DOHH2 (cell line): Measurements from ENCODE around the gene DDX1.
A peak's percentile ranks its signal among the peaks of the same experiment; 100 is the strongest.

Experiments used
- H3F3A ChIP-seq: fragments of 200-600 bp; sonication (generic), shearing (Covaris generic); 2 replicates; pipeline ENCODE4 v1.6.0; 2016; ENCODE audit warnings: antibody characterized with exemption, mild to moderate bottlenecking; ENCODE audit not compliant: control insufficient read depth, insufficient read depth
- H3K27ac ChIP-seq: fragments of 200-600 bp; sonication (generic); 2 replicates; pipeline ENCODE4 v1.5.1; 2014; ENCODE audit warnings: low read depth, mild to moderate bottlenecking, low read length, moderate library complexity
- H3K27me3 ChIP-seq: fragments of 200-600 bp; sonication (generic); 2 replicates; pipeline ENCODE4 v1.6.1; 2014; ENCODE audit warnings: mild to moderate bottlenecking, low read length, mixed read lengths; ENCODE audit not compliant: control insufficient read depth
- H3K36me3 ChIP-seq: fragments of 200-600 bp; sonication (generic); 2 replicates; pipeline ENCODE4 v1.6.1; 2014; ENCODE audit warnings: mild to moderate bottlenecking, low read length, moderate library complexity, mixed read lengths; ENCODE audit not compliant: control insufficient read depth
- H3K4me1 ChIP-seq: fragments of 200-600 bp; sonication (generic); 2 replicates; pipeline ENCODE4 v1.6.1; 2014; ENCODE audit warnings: mild to moderate bottlenecking, low read length, mixed read lengths; ENCODE audit not compliant: control insufficient read depth
- H3K4me2 ChIP-seq: fragments of 200-600 bp; sonication (generic); 2 replicates; pipeline ENCODE4 v1.6.0; 2014; ENCODE audit warnings: mild to moderate bottlenecking, low read length, moderate library complexity
- H3K4me3 ChIP-seq: fragments of 200-600 bp; sonication (generic); 2 replicates; pipeline ENCODE4 v1.5.1; 2014; ENCODE audit warnings: mild to moderate bottlenecking, low read length, mixed read lengths
- H3K79me2 ChIP-seq: fragments of 200-600 bp; sonication (generic); 2 replicates; pipeline ENCODE4 v1.6.1; 2014; ENCODE audit warnings: mild to moderate bottlenecking, low read length, mixed read lengths; ENCODE audit not compliant: control insufficient read depth
- H3K9me2 ChIP-seq: fragments of 200-600 bp; sonication (generic); replicated peaks from 2 replicates; pipeline ENCODE4 v1.6.1; 2014; ENCODE audit warnings: mild to moderate bottlenecking, low read length, mixed read lengths; ENCODE audit not compliant: control insufficient read depth
- H3K9me3 ChIP-seq: fragments of 200-600 bp; sonication (generic); 2 replicates; pipeline ENCODE4 v1.6.1; 2014; ENCODE audit warnings: antibody characterized with exemption, low read length, mixed read lengths; ENCODE audit not compliant: control insufficient read depth, insufficient read depth
- H4K20me1 ChIP-seq: fragments of 200-600 bp; sonication (generic); 2 replicates; pipeline ENCODE4 v1.6.0; 2014; ENCODE audit warnings: low read depth, mild to moderate bottlenecking, antibody characterized with exemption, low read length, moderate library complexity; ENCODE audit not compliant: control insufficient read depth, insufficient read depth
- CTCF ChIP-seq: fragments of 200-600 bp; sonication (generic); IDR thresholded peaks from one replicate; pipeline ENCODE4 v1.5.1; 2014; ENCODE audit warnings: antibody characterized with exemption, mild to moderate bottlenecking, low read depth, low read length; ENCODE audit not compliant: poor library complexity, severe bottlenecking
- EZH2phosphoT487 ChIP-seq: fragments of 200-600 bp; sonication (generic); IDR thresholded peaks from 2 replicates; pipeline ENCODE4 v1.6.1; 2017; ENCODE audit warnings: borderline replicate concordance, mild to moderate bottlenecking, antibody characterized with exemption, low read length, moderate library complexity, mixed read lengths

DDX1 gene

GRCh38 chr2:15577071-15577735, 14.5 kb upstream of the DDX1 start:
- H3K36me3 ChIP-seq: no peaks in the 10 kb centered on the region

DNA sequence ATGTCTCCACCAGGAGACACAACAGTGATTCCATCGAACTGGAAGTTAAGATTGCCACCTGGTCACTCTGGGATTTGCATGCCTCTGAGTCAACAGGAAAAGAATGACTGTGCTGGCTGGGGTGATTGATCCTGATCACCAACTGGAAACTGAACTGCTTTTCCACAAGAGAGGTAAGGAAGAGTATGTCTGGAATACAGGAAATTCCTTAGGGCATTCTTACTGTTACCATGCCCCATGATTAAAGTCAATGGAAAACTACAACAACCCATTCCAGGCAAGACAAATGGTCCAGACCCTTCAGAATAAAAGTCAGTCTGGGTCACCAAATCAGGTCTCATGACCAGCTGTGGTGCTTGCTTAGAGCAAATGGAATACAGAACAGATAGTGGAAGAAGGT, 12.0 kb upstream of the DDX1 start:
- no peaks in the 10 kb centered on the region for H4K20me1 ChIP-seq
- no peaks in the 10 kb centered on the region for H3K27me3 ChIP-seq
- H3K36me3 ChIP-seq: no peaks in the 10 kb centered on the region
- H3F3A ChIP-seq: 0 out of 2 replicates have a peak, but pooled peaks cover 2% of the 10 kb centered on the region
- peaks cover 4% of the 10 kb centered on the region; the same call in 1 of the 2 replicates for H3K9me3 ChIP-seq
- no peaks in the 10 kb centered on the region for H3K79me2 ChIP-seq
- H3K4me2 ChIP-seq: no peak overlapping the region
- H3K4me3 ChIP-seq: no peak overlapping the region
- peaks cover 33% of the 10 kb centered on the region for H3K4me1 ChIP-seq
- TF ChIP-seq EZH2phosphoT487 (no peak), CTCF (no peak)
- no peaks in the 10 kb centered on the region for H3K9me2 ChIP-seq
- no peak overlapping the region for H3K27ac ChIP-seq

More at GRCh38 chr2:15577071-15577735, 14.5 kb upstream of the DDX1 start:
- TF ChIP-seq EZH2phosphoT487 (no peak), CTCF (peak; percentile 85)
- no peak overlapping the region for H3K4me3 ChIP-seq
- H3K4me1 ChIP-seq: peaks cover 19% of the 10 kb centered on the region
- no peak overlapping the region for H3K4me2 ChIP-seq
- no peaks in the 10 kb centered on the region for H3F3A ChIP-seq
- no peaks in the 10 kb centered on the region for H3K9me2 ChIP-seq
- peaks cover 3% of the 10 kb centered on the region; the same call in 1 of the 2 replicates for H3K9me3 ChIP-seq
- no peaks in the 10 kb centered on the region for H4K20me1 ChIP-seq
- H3K27ac ChIP-seq: no peak overlapping the region
- no peaks in the 10 kb centered on the region for H3K79me2 ChIP-seq
- no peaks in the 10 kb centered on the region for H3K27me3 ChIP-seq

DNA sequence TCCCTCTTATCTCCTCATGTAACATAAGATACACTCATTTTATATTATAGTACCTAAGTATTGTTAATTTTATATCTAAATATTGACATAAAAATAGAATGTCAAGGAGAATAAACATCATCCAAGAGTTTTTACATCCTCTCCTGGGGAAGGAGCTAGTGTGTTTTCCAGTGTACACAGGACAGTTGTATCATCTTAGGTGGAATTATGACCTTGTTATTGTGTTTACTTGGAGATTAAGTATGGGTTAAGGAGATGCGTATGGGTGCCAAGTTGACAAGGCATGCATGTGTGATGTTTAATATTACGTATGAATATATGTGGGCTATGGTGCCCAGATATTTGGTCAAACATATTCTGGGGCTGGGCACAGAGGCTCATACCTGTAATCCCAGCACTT, 11.2 kb upstream of the DDX1 start:
- H4K20me1 ChIP-seq: no peaks in the 10 kb centered on the region
- no peak overlapping the region for H3K27ac ChIP-seq
- H3K79me2 ChIP-seq: no peaks in the 10 kb centered on the region
- H3K4me1 ChIP-seq: peaks cover 27% of the 10 kb centered on the region
- 0 out of 2 replicates have a peak, but pooled peaks cover 2% of the 10 kb centered on the region for H3F3A ChIP-seq
- H3K4me3 ChIP-seq: no peak overlapping the region
- TF ChIP-seq CTCF (no peak), EZH2phosphoT487 (no peak)
- no peaks in the 10 kb centered on the region for H3K27me3 ChIP-seq
- no peaks in the 10 kb centered on the region for H3K36me3 ChIP-seq
- H3K9me3 ChIP-seq: peaks cover 4% of the 10 kb centered on the region; the same call in 1 of the 2 replicates
- no peaks in the 10 kb centered on the region for H3K9me2 ChIP-seq
- no peak overlapping the region for H3K4me2 ChIP-seq
